Measurements from ENCODE around the gene MEGF8. TPM values are rescaled to one million over a fixed set of nuclear protein-coding genes. Genes with fewer than 3 reads are reported as not detected.

MEGF8 gene
- total RNA-seq, 1 donor from 2014 or later: 75.7 TPM

Small RNA genes within 50 kb of the gene (microRNA-seq; reads per million reads assigned to microRNA genes)
- gene MIR8077 (ENCODE audit: unreplicated experiment): not detected

Other genes with a start within 250 kb of the MEGF8 start
- gene ZNF574, start 249.5 kb upstream of the MEGF8 start, total RNA-seq: 15.2 and 15.5 TPM in 2 replicates
- gene POU2F2, start 193.2 kb upstream of the MEGF8 start, total RNA-seq: 0.64 and 1.0 TPM in 2 replicates
- gene DEDD2, start 108.0 kb upstream of the MEGF8 start, total RNA-seq: 21.0 and 27.4 TPM in 2 replicates
- gene ZNF526, start 105.3 kb upstream of the MEGF8 start, total RNA-seq: 9.9 and 11.9 TPM in 2 replicates
- gene GSK3A, start 83.0 kb upstream of the MEGF8 start, total RNA-seq: 45.4 and 52.3 TPM in 2 replicates
- 66.8 and 75.3 TPM in 2 replicates for gene ERF, start 70.5 kb upstream of the MEGF8 start, total RNA-seq
- 115 and 122 TPM in 2 replicates for gene CIC, start 56.4 kb upstream of the MEGF8 start, total RNA-seq
- gene PRR19, start 23.5 kb upstream of the MEGF8 start, total RNA-seq: 2.0 and 2.2 TPM in 2 replicates
- gene PAFAH1B3, start 23.0 kb upstream of the MEGF8 start, total RNA-seq: 44.4 and 47.2 TPM in 2 replicates
- gene TMEM145, start 12.3 kb upstream of the MEGF8 start, total RNA-seq: 0.21 and 0.78 TPM in 2 replicates
- not detected in 2 replicates for gene CNFN, start 64.7 kb downstream of the MEGF8 start, total RNA-seq
- gene LIPE, start 101.8 kb downstream of the MEGF8 start, total RNA-seq: 7.6 and 8.4 TPM in 2 replicates
- not detected in 2 replicates for gene CXCL17, start 117.3 kb downstream of the MEGF8 start, total RNA-seq
- gene CEACAM1, start 202.8 kb downstream of the MEGF8 start, total RNA-seq: not detected in 2 replicates